ENCODE results near the gene CCSAP. TPM values are rescaled to one million over a fixed set of nuclear protein-coding genes. Genes with fewer than 3 reads are reported as not detected.

Gene CCSAP
- total RNA-seq, 1 experiment from 2014 or later: 8.5 TPM

DNA sequence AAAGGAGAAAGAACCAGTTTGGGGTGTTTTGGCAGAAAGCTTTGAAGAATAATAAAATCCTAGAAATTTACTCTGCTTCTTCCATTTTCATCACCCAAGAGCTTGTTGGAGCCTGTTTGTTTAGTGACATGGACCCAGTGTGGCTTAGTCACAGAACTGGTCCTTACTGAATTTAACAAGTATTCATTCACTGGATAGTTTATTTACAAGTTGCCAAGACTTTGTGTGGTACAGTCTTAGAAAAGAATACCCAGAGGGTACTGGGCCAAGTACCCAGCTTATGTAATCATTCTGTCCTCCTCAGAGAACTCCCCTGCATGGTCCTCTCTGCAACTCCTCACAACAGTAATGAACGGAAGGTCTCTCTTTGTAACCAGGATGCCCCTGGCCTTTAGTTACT, 55.6 kb downstream of the CCSAP start:
- no peak overlapping the region for H3T11ph ChIP-seq (ENCODE audit: low read length)
- H2AFZ ChIP-seq (ENCODE audit: low read length): no peak overlapping the region
- H3K9ac ChIP-seq (ENCODE audit: extremely low read depth, insufficient read length, low read length): no peak overlapping the region
- H2BK12ac ChIP-seq (ENCODE audit: insufficient read length, low read depth, low read length): no peak overlapping the region
- no peak for DNase-seq
- H2BK20ac ChIP-seq (ENCODE audit: low read depth, low read length, poor library complexity, severe bottlenecking): no peak overlapping the region
- H2AK5ac ChIP-seq (ENCODE audit: insufficient read length, low read length): no peak overlapping the region
- no peaks in the 10 kb centered on the region for H3K27me3 ChIP-seq (ENCODE audit: insufficient read depth, low read length)
- no peak overlapping the region for H4K5ac ChIP-seq (ENCODE audit: insufficient read length, low read depth, low read length)
- H4K20me1 ChIP-seq (ENCODE audit: control insufficient read depth, insufficient read depth, insufficient read length): no peaks in the 10 kb centered on the region
- no peaks in the 10 kb centered on the region for H3K9me3 Mint-ChIP-seq
- no peak overlapping the region for H3K23ac ChIP-seq (ENCODE audit: insufficient read length, low read depth, low read length)
- no peak overlapping the region for H2BK15ac ChIP-seq (ENCODE audit: low read depth, low read length)
- peaks cover 6% of the 10 kb centered on the region for H3K79me1 ChIP-seq (ENCODE audit: insufficient read depth, low read depth, low read length, poor library complexity, severe bottlenecking)
- H3K4me1 ChIP-seq (ENCODE audit: insufficient read depth, low read length): peaks cover 2% of the 10 kb centered on the region; the same call in 1 of the 2 replicates
- no CpG with 5 or more reads among the region's 1 CpG for WGBS (ENCODE audit: extremely low coverage, insufficient read length, low lambda C conversion rate)
- no peak overlapping the region for H3K4ac ChIP-seq (ENCODE audit: low read depth, low read length)
- no peaks in the 10 kb centered on the region for H3K23me2 ChIP-seq (ENCODE audit: insufficient read length, low read depth, low read length, poor library complexity, severe bottlenecking)
- peaks cover 10% of the 10 kb centered on the region; the same call in 1 of the 2 replicates for H3K79me2 ChIP-seq (ENCODE audit: insufficient read depth, low read length)
- H3K36me3 Mint-ChIP-seq (ENCODE audit: insufficient read depth in 1 of 3, low read depth in 3 of 3): peaks cover 10 to 29% (median 16%) of the 10 kb centered on the region in 3 experiments
- no peak overlapping the region for H3K4me2 ChIP-seq (ENCODE audit: insufficient read depth, insufficient read length, low read length)
- peaks cover 7 to 12% of the 10 kb centered on the region in 2 experiments for H3K4me1 Mint-ChIP-seq
- H4K8ac ChIP-seq (replicated peaks; ENCODE audit: insufficient read length, low read depth, low read length): no peak overlapping the region
- no peak overlapping the region for H2BK5ac ChIP-seq (ENCODE audit: insufficient read length, low read length)
- H3K18ac ChIP-seq (ENCODE audit: insufficient read length, low read depth, low read length): no peak overlapping the region
- H3K4me3 Mint-ChIP-seq: no peak overlapping the region
- no peak overlapping the region for H3K56ac ChIP-seq (ENCODE audit: insufficient read length, low read depth, low read length)
- no peaks in the 10 kb centered on the region for H3K9me3 ChIP-seq (ENCODE audit: control insufficient read depth, low read depth, low read length)
- no peak overlapping the region for H3K27ac ChIP-seq (ENCODE audit: insufficient read length, low read depth, low read length)
- H4K91ac ChIP-seq (ENCODE audit: insufficient read length, low read depth, low read length): no peak overlapping the region
- H3K14ac ChIP-seq (ENCODE audit: insufficient read depth, low read length): no peak overlapping the region
- no peak overlapping the region for H3K27ac Mint-ChIP-seq
- no peak overlapping the region for H2BK120ac ChIP-seq (ENCODE audit: low read depth, low read length, poor library complexity, severe bottlenecking)
- no peaks in the 10 kb centered on the region for H3K27me3 Mint-ChIP-seq (ENCODE audit: low read depth)
- TF ChIP-seq, protein P1, sequence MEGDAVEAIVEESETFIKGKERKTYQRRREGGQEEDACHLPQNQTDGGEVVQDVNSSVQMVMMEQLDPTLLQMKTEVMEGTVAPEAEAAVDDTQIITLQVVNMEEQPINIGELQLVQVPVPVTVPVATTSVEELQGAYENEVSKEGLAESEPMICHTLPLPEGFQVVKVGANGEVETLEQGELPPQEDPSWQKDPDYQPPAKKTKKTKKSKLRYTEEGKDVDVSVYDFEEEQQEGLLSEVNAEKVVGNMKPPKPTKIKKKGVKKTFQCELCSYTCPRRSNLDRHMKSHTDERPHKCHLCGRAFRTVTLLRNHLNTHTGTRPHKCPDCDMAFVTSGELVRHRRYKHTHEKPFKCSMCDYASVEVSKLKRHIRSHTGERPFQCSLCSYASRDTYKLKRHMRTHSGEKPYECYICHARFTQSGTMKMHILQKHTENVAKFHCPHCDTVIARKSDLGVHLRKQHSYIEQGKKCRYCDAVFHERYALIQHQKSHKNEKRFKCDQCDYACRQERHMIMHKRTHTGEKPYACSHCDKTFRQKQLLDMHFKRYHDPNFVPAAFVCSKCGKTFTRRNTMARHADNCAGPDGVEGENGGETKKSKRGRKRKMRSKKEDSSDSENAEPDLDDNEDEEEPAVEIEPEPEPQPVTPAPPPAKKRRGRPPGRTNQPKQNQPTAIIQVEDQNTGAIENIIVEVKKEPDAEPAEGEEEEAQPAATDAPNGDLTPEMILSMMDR (conservative IDR thresholded peaks at IDR 0.05): no peak
